ENCODE data around the gene ZMYND19. TPM values are rescaled to one million over a fixed set of nuclear protein-coding genes. Genes with fewer than 3 reads are reported as not detected.

ZMYND19 gene
- total and polyA plus RNA-seq, 2 of the 8 experiments (the other 6 are each of a cell fraction or from before 2014, with no cell fraction given): 42.4 to 58.7 TPM

DNA sequence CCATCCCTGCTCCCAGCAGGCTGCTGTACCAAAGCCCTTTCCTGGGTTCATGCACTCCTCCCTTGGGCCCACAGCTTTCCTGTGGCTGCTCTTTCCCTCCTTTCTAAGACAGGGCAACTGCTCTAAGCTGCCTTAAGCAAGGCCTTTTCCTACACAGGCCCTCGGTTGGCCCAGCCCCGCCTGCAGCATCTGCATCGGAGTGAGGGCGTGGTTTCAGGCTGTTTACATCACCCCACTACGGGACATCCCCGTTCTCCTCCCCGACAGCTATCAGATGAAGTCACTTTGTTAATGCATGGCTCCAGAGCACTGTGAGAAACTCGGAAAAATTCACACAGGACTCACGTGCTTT is 15.0 kb downstream of the ZMYND19 start (continued):
- TF ChIP-seq, protein P1, sequence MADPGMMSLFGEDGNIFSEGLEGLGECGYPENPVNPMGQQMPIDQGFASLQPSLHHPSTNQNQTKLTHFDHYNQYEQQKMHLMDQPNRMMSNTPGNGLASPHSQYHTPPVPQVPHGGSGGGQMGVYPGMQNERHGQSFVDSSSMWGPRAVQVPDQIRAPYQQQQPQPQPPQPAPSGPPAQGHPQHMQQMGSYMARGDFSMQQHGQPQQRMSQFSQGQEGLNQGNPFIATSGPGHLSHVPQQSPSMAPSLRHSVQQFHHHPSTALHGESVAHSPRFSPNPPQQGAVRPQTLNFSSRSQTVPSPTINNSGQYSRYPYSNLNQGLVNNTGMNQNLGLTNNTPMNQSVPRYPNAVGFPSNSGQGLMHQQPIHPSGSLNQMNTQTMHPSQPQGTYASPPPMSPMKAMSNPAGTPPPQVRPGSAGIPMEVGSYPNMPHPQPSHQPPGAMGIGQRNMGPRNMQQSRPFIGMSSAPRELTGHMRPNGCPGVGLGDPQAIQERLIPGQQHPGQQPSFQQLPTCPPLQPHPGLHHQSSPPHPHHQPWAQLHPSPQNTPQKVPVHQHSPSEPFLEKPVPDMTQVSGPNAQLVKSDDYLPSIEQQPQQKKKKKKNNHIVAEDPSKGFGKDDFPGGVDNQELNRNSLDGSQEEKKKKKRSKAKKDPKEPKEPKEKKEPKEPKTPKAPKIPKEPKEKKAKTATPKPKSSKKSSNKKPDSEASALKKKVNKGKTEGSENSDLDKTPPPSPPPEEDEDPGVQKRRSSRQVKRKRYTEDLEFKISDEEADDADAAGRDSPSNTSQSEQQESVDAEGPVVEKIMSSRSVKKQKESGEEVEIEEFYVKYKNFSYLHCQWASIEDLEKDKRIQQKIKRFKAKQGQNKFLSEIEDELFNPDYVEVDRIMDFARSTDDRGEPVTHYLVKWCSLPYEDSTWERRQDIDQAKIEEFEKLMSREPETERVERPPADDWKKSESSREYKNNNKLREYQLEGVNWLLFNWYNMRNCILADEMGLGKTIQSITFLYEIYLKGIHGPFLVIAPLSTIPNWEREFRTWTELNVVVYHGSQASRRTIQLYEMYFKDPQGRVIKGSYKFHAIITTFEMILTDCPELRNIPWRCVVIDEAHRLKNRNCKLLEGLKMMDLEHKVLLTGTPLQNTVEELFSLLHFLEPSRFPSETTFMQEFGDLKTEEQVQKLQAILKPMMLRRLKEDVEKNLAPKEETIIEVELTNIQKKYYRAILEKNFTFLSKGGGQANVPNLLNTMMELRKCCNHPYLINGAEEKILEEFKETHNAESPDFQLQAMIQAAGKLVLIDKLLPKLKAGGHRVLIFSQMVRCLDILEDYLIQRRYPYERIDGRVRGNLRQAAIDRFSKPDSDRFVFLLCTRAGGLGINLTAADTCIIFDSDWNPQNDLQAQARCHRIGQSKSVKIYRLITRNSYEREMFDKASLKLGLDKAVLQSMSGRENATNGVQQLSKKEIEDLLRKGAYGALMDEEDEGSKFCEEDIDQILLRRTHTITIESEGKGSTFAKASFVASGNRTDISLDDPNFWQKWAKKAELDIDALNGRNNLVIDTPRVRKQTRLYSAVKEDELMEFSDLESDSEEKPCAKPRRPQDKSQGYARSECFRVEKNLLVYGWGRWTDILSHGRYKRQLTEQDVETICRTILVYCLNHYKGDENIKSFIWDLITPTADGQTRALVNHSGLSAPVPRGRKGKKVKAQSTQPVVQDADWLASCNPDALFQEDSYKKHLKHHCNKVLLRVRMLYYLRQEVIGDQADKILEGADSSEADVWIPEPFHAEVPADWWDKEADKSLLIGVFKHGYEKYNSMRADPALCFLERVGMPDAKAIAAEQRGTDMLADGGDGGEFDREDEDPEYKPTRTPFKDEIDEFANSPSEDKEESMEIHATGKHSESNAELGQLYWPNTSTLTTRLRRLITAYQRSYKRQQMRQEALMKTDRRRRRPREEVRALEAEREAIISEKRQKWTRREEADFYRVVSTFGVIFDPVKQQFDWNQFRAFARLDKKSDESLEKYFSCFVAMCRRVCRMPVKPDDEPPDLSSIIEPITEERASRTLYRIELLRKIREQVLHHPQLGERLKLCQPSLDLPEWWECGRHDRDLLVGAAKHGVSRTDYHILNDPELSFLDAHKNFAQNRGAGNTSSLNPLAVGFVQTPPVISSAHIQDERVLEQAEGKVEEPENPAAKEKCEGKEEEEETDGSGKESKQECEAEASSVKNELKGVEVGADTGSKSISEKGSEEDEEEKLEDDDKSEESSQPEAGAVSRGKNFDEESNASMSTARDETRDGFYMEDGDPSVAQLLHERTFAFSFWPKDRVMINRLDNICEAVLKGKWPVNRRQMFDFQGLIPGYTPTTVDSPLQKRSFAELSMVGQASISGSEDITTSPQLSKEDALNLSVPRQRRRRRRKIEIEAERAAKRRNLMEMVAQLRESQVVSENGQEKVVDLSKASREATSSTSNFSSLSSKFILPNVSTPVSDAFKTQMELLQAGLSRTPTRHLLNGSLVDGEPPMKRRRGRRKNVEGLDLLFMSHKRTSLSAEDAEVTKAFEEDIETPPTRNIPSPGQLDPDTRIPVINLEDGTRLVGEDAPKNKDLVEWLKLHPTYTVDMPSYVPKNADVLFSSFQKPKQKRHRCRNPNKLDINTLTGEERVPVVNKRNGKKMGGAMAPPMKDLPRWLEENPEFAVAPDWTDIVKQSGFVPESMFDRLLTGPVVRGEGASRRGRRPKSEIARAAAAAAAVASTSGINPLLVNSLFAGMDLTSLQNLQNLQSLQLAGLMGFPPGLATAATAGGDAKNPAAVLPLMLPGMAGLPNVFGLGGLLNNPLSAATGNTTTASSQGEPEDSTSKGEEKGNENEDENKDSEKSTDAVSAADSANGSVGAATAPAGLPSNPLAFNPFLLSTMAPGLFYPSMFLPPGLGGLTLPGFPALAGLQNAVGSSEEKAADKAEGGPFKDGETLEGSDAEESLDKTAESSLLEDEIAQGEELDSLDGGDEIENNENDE (IDR thresholded peaks at IDR 0.05; ENCODE audit: insufficient replicate concordance, low read length): no peak
- no peak for TF ChIP-seq TAF1 (IDR thresholded peaks at IDR 0.05; ENCODE audit: low read depth, low read length)
- TF ChIP-seq KDM1A (IDR thresholded peaks at IDR 0.05; ENCODE audit: borderline replicate concordance, low read length): no peak
- TF ChIP-seq, protein P2, sequence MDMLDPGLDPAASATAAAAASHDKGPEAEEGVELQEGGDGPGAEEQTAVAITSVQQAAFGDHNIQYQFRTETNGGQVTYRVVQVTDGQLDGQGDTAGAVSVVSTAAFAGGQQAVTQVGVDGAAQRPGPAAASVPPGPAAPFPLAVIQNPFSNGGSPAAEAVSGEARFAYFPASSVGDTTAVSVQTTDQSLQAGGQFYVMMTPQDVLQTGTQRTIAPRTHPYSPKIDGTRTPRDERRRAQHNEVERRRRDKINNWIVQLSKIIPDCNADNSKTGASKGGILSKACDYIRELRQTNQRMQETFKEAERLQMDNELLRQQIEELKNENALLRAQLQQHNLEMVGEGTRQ (IDR thresholded peaks at IDR 0.05; ENCODE audit: low read length): no peak
- TF ChIP-seq EGR1 (IDR thresholded peaks at IDR 0.05; ENCODE audit: borderline replicate concordance, low read depth, low read length): no peak
- no peak for TF ChIP-seq RBBP5 (IDR thresholded peaks at IDR 0.05; ENCODE audit: borderline replicate concordance, low read depth, low read length)
- no peak for TF ChIP-seq JUND (IDR thresholded peaks at IDR 0.05; ENCODE audit: low read length)
- TF ChIP-seq NANOG (IDR thresholded peaks at IDR 0.05; ENCODE audit: insufficient read depth, low read depth, low read length, poor library complexity, severe bottlenecking): no peak
- TF ChIP-seq FOSL1 (IDR thresholded peaks at IDR 0.05; ENCODE audit: insufficient read depth, low read depth, low read length): no peak
- no peak for TF ChIP-seq CEBPB (IDR thresholded peaks at IDR 0.05; ENCODE audit: low read depth, low read length)
- TF ChIP-seq ATF3 (IDR thresholded peaks at IDR 0.05; ENCODE audit: insufficient read depth, low read depth, low read length): no peak

Measured in H1 (cell line).